GM20000 (cell line): ENCODE measurements around the gene CUL1.

Source experiments
- DNase-seq: peaks from one replicate; pipeline ENCODE4 v3.0.0; 2012; ENCODE audit warnings: low spot score
- CTCF ChIP-seq: IDR thresholded peaks from 2 replicates; pipeline ENCODE4 v1.5.1; 2012; ENCODE audit warnings: mild to moderate bottlenecking, control low read depth; ENCODE audit errors: extremely low read depth, missing control alignments

CUL1 gene

GRCh38 chr7:148834605-148835004, 135.9 kb downstream of the CUL1 start:
- DNase-seq = no peak
- TF ChIP-seq CTCF = no peak

GRCh38 chr7:148835854-148836253, 137.2 kb downstream of the CUL1 start:
- DNase-seq = no peak
- TF ChIP-seq CTCF = no peak

GRCh38 chr7:148838905-148839304, 140.2 kb downstream of the CUL1 start:
- peak; percentile 12 for DNase-seq
- no peak for TF ChIP-seq CTCF

DNA sequence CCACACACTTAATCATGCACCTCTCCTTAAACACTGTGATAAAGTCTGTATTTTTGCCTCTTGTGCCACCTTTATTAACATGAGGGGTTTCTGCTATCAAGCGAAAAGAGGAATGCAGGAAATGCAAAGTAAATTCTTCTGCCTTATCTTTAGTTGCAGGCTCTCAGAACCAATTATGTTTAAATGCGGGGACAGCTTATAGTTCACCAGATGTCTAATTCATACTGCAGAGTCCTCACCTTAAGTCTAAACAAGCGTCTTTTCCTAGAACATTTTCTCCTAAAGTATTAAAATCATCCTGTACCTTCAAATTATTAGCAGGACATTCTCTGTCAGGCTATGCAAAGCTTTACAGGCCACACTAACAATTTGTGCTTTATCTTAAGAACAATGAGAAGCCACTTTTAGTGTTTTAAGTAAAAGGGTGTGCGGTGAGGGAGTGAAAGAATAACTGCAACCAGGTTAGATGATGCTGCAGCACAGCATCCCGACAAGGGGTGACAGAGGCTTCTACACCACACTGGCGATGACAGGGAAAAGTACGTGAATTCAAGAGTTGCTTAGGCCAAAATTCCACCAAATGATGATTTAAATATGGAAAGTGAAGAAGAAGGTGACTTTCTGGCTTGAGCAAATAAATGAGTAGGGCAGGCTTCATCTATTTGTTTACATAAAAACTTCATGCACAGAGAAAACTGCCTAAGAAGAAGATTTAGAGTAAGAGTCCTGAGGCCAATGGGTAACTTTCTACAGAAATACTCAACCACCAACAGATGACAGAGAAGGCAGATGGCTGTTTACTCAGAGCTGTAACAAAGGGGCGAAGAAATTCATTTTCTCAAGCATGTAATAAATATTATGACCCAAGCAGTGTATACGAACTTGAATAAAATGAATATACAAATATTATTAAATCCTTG, 149.4 kb downstream of the CUL1 start:
- TF ChIP-seq CTCF = no peak
- no peak for DNase-seq

DNA sequence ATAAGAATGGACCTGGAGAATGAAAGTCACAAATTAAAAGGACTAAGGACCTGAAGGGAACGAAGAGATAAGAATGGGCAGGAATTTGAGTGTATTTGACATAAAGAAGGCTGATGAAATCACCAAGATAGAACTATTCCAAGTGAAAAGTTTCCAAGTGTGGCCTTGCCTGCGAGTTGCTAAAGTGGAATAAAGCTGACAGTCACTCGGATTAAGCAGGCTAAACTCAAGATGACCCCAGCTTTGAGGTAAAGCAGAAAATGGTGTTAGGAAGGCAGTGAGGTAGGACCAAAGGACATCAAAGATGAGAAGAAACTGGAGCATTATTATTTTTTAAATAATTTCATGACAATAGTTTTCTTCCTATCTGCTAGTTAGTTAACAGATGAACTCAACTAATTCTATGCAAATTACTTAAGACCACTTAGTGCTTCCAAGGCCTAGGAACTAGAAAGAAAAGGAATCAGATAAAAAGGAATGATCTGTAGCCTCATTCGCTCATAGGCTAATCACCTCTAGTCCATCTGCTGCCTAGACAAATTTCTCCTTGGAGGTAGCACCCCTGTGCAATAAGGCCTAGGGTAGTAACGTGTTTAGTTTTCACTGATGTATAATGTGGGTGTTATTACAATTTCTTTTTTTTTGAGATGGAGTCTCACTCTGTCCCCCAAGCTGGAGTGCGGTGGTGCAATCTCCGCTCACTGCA, 150.8 kb downstream of the CUL1 start:
- TF ChIP-seq CTCF = no peak
- no peak for DNase-seq

DNA sequence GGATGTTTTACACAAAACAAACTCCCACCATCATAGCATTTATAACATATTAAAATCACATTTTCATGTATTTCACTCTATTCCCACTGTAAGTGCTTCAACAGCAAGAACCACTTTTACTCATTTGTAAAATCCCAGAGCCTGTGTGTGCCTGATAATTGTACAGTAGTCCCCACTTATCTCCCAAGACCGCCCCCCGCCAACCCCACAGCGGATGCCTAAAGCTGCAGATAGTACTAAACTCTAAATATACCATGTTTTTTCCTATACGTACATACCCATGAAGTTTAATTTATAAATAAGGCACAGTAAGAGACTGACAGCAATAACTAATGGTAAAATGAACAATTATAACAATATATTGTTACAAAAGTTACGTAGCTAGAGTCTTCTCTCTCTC, 151.9 kb downstream of the CUL1 start:
- no peak for DNase-seq

More for the DNA sequence above, 151.9 kb downstream of the CUL1 start:
- TF ChIP-seq CTCF = no peak
